DMS 273 treated with DMSO at 0.1 percent for 48 hours (cell line): ENCODE data around the gene SLC2A4.

Experiments used
- DNase-seq: peaks from one replicate; lab custom pipeline; 2025; lab: John Stamatoyannopoulos, UW

The SLC2A4 gene

GRCh38 chr17:7279448-7279847 is 2.1 kb upstream of the SLC2A4 start:
- DNase-seq, result no peak

DNA sequence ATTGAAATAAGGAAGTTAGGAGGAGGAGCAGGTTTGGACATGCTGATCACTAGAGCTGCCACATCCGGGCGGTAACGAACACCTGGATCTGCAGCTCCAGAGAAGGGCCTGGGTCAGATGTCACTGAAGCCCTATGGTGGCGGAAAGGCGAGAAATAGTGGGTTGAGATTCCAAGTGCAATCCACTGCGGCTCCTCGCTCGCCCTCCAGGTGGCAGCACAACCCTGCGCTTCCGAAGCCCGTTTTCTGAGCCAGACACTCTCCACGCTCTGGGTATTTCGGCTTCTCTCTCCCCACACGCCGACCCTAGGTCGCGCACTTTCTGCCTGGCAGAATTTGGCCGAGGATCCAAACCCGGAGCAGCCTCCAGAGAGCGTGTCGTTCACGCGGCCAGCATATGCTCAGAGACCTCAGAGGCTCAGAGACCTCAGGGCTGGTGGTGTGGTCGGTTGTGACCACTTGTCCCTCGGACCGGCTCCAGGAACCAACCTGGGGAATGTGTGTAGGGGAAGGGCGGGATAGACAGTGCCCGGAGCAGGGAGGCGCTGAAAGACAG is 922 bp upstream of the SLC2A4 start:
- DNase-seq, result peak; percentile 76

GRCh38 chr17:7281953-7282751 is 634 bp downstream of the SLC2A4 start:
- no peak for DNase-seq

- DNase-seq, result no peak
Observed at GRCh38 chr17:7282752-7283321, 1.3 kb downstream of the SLC2A4 start.

DNA sequence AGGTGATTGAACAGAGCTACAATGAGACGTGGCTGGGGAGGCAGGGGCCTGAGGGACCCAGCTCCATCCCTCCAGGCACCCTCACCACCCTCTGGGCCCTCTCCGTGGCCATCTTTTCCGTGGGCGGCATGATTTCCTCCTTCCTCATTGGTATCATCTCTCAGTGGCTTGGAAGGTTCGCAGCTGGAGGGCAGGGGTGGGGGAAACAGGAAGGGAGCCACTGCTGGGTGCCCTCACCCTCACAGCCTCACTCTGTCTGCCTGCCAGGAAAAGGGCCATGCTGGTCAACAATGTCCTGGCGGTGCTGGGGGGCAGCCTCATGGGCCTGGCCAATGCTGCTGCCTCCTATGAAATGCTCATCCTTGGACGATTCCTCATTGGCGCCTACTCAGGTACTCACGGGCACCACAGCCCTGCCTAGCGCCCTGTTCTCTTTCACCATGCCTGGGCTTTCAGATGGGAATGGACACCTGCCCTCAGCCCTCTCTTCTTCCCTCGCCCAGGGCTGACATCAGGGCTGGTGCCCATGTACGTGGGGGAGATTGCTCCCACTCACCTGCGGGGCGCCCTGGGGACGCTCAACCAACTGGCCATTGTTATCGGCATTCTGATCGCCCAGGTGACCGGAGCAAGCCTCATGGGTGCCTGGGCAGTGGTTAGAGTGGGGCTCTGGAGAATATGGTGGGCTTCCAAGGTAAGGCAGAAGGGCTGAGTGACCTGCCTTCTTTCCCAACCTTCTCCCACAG is 2.1 kb downstream of the SLC2A4 start:
- DNase-seq, result no peak

DNA sequence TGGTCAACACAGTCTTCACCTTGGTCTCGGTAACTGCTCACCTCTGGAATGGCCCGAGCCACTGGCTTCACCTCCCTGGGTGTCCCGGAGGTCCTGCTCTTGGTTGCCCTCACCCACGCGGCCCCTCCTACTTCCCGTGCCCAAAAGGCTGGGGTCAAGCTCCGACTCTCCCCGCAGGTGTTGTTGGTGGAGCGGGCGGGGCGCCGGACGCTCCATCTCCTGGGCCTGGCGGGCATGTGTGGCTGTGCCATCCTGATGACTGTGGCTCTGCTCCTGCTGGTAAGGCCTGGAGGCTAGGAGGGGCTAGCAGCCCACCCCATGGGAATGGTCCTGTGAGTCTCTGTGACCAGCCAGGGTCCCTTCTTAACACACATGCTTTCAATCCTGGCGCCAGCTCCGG is 3.4 kb downstream of the SLC2A4 start:
- DNase-seq, result no peak

DNA sequence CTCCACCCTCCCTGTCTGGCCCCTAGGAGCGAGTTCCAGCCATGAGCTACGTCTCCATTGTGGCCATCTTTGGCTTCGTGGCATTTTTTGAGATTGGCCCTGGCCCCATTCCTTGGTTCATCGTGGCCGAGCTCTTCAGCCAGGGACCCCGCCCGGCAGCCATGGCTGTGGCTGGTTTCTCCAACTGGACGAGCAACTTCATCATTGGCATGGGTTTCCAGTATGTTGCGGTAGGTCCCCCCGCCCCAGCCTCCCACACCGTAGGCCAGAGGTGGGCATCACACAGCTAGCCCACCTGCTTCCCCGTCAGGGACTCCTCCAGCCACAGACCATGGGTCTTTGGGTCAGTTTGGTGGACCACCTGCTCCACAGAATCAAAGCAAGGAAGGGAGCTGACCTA is 4.2 kb downstream of the SLC2A4 start:
- no peak for DNase-seq

- DNase-seq, result no peak
Observed at GRCh38 chr17:7289256-7290032, 7.9 kb downstream of the SLC2A4 start.

DNA sequence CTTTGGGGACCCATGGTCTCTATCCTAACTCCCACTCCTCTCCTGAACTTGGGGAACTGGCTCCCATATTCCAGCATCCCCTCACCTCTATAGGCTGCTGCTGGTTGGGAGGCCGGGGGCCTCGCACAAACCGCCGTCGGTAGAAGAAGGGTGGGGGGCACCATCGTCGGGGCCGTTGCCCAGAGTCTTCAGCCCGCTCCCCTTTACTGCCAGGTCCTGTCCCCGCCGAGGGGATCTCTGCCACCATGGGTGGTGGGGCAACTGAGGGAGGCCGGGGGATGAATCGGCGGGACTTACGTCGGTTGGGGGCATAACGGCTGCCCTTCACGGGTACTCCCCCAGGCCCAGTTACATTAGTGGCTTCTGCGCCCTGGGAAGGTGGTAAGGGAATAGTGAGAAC is 8.6 kb downstream of the SLC2A4 start:
- DNase-seq, result no peak

DNA sequence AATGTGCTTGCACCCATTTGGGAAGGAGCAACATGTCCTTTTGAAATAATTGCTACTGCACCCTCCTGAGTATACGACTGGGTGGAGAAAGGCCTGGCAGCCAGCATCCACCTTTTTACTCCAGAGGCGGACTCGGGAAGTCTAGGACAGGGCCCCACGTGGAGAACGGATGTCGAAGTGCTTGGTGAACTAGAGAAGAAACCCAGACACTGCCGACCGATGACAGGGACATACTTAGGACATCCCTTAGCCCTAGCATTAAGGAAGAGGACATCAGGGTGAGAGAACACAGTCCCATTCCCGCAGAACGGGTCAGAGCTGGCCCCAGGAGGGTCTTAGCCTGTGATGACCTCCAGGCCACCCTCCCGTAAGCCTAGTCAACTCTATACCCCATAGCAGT is 9.2 kb downstream of the SLC2A4 start:
- DNase-seq, result no peak

DNA sequence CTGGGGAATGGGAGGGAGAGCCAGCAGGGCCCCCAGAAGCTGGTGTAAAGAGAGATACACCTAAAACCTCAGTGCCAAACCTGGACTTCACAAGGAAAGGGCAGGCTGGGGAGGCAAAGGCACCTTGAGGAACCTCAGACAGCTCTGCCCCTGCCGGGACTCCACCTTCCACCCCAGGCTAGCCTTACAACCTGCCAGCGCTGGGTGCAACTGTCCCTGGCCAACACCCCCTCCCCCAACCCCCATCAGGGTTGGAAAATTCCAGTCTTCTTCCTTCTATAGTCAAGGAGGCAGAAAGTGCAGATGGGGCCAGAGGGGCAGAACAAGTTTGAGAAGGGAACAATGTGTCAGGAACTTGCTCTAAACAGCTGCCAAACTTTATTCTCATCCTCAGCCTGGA is 10.7 kb downstream of the SLC2A4 start:
- DNase-seq, result no peak

- DNase-seq, result no peak
Observed at GRCh38 chr17:7292729-7293128, 11.2 kb downstream of the SLC2A4 start.

DNA sequence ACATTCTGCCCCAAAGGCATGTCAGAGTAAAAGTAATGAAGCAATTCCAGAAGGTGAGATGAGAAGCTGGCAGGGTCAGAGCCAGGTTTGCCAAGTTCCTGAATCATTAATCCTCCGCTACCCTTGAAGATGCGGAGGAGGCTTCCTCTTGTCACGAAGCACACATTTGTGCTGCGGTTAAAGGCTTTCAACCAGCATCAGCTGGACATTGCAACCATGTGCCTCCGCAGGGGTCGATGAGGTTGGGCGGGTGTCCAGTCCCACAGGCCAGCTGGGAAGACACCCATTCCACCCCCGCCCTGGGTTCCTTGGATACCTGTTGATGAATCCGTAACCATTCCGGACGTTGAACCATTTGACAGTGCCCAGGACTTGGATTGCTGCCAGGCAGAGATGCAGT is 11.6 kb downstream of the SLC2A4 start:
- no peak for DNase-seq

DNA sequence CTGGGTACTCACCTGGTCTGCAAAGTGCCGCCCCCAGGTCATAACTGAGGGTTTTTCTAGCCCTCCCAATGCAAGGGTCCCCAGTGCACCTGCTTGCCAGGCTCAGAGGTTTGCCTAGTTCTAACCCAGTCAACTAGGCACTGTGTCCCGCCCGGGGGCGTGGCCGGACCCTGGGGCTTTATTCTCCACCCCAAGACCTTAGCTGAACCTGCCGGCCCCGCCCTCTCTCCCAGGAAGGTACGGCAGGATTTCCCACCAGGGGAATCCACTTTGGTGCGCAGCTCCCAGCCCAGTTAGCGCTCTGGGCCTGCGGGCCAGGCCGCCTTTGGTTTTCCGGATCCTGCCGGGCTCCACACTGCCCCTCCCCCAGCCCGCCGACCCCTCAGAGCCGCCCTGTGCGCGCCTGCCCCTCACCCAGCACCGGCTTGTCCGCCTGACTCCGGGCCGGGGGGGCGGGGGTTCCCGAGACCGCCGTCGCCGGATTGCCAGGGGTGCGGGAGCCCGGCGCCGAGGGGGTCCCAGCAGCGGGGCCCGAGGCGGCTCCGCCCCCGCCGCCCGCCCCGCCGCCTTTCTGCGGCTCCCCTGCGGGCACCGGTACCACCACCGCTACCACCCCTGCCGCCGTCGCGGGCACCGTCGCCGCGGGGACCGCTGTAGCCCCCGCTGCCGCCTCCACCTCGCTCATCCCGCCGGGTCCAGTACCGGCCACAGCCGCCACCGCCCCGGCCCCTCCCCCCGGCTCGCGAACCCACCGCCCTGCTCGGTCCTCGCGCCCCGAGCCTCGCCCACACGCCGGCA is 12.5 kb downstream of the SLC2A4 start:
- DNase-seq, result no peak

- DNase-seq, result no peak
Observed at GRCh38 chr17:7294614-7295153, 13.2 kb downstream of the SLC2A4 start, which contains the start of gene YBX2. Gene YBX2, minus strand, starts transcription at chr17:7294639. Its CDS starts 139 bp downstream, at chr17:7294500.

DNA sequence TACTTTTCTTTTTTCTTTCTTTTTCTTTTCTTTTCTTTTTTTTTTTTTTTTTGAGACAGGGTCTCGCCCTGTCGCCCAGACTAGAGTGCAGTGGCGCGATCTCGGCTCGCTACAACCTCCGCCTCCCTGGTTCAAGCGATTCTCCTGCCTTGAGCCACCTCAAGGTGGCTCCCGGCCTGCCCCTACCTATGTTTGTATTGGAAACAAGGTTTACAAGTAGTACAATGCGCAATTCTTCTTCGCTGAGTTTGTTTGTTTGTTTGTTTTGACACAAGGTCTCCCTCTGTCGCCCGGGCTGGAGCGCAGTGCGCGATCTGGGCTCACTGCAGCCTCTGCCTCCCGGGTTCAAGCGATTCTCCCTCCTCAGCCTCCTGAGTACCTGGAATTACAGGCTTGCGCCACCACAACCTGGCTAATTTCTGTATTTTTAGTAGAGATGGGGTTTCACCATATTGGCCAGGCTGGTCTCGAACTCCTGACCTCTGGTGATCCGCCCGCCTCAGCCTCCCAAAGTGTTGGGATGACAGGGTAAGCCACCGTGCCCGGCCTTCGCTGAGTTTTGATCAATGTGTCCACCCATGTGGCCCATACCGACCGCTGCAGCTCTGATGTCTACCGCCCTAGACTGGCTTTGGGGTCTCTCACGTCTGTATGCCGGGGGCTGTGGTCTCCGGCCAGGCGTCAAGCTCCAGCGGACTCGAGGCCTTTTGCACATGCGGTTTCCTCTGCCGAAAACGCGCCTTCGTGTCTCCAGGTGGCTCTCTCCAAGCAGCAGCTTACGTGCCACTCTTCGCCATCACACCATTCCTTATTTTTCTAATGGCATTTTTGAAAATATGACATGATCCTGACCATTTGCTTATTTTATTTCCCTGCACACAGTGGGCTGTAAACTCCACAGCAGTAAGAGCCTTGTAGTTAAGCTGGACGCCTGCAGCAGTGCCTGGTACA is 14.0 kb downstream of the SLC2A4 start:
- DNase-seq, result no peak

GRCh38 chr17:7296189-7296861 is 14.8 kb downstream of the SLC2A4 start:
- DNase-seq, result peak; percentile 23

DNA sequence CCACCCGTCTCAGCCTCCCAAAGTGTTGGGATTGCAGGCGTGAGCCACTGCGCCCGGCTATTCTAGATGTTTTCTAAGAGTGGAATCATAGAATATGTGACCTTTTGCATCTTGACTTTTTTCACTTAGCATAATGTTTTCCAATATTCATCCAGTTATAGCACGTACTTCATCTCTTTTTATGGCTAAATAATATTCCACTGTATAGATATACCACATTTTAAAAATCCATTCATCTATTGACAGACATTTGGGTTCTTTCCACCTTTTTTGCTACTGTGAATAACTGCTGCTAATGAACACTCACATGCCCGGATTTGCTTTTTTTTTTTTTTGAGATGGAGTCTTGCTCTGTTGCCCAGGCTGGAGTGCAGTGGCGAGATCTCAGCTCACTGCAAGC is 22.7 kb downstream of the SLC2A4 start:
- no peak for DNase-seq
